ENCODE measurements around the gene CCDC182.

GRCh38 chr17:57766318-57766943 lies 21.3 kb upstream of the CCDC182 start:
- TF ChIP-seq PBX3 (IDR thresholded peaks at IDR 0.05) (no peak), YY1 (IDR thresholded peaks at IDR 0.05; ENCODE audit: low read depth) (no peak)

Measured in SK-N-SH (cell line).